Right ventricle myocardium inferior (tissue), 1 donor: ENCODE results near the gene AKR1C2. TPM values are rescaled to one million over a fixed set of nuclear protein-coding genes. Genes with fewer than 3 reads are reported as not detected.
"Not testable (repeated sequence)": the region's sequence is repeated elsewhere in the genome, so short reads cannot be mapped to it uniquely, and the experiment has no call there.

Source experiments
- ATAC-seq: fragments of 200-7000 bp; cut with Tn5 transposase; one replicate; pipeline ENCODE4 v1.9.1; 2020; ENCODE audit warnings: mild to moderate bottlenecking, moderate library complexity
- DNase-seq: peaks from one replicate; pipeline ENCODE4 v3.0.0; 2021; ENCODE audit errors: missing footprints
- intact Hi-C: fragments of 100-400 bp; cut with DNase I; formaldehyde crosslinking; loops from one replicate; pipeline ENCODE4 v1.11.0; 2022
- total RNA-seq: library from RNA; stranded (reverse); fragmentation: NEBNext Ultra II Directional; extraction: Animal tissue kit (Norgen Biotek cat#: 25700); gene quantifications from one replicate; pipeline ENCODE4 v1.2.1, GENCODE V29; 2021
- donor health status: DM: no; HTN: yes; CAD: no; lungs with severe emphysema.

The AKR1C2 gene
- total RNA-seq, 1 donor from 2014 or later: 29.7 TPM

GRCh38 chr10:4970362-4970761 is 33.3 kb downstream of the AKR1C2 start:
- intact Hi-C loops, ATAC-seq, DNase-seq: not testable (repeated sequence)

GRCh38 chr10:4969289-4969688 is 34.4 kb downstream of the AKR1C2 start:
- DNase-seq, intact Hi-C loops, ATAC-seq: not testable (repeated sequence)

- ATAC-seq, intact Hi-C loops, DNase-seq: not testable (repeated sequence)
Measured at GRCh38 chr10:4967189-4967588, 36.5 kb downstream of the AKR1C2 start.

GRCh38 chr10:4965763-4966162 is 37.9 kb downstream of the AKR1C2 start:
- ATAC-seq, DNase-seq, intact Hi-C loops: not testable (repeated sequence)

- DNase-seq, intact Hi-C loops, ATAC-seq: not testable (repeated sequence)
Measured at GRCh38 chr10:4963815-4964154, 39.9 kb downstream of the AKR1C2 start.

- peak; percentile 99 for ATAC-seq
- DNase-seq, intact Hi-C loops: not testable (repeated sequence)
Measured at GRCh38 chr10:4962876-4963814, 40.5 kb downstream of the AKR1C2 start, which contains the start of gene AKR1C1. AKR1C1 (plus strand) TSS chr10:4963415; CDS start chr10:4963445, 30 bp downstream.

- intact Hi-C loops, ATAC-seq, DNase-seq: not testable (repeated sequence)
Measured at GRCh38 chr10:4962308-4962707, 41.3 kb downstream of the AKR1C2 start.

GRCh38 chr10:4961558-4961957 is 42.1 kb downstream of the AKR1C2 start:
- ATAC-seq, intact Hi-C loops, DNase-seq: not testable (repeated sequence)

GRCh38 chr10:4956955-4957645 is 46.6 kb downstream of the AKR1C2 start:
- ATAC-seq, DNase-seq, intact Hi-C loops: not testable (repeated sequence)

GRCh38 chr10:4956088-4956487 is 47.6 kb downstream of the AKR1C2 start:
- ATAC-seq, intact Hi-C loops, DNase-seq: not testable (repeated sequence)

GRCh38 chr10:4953405-4953804 is 50.3 kb downstream of the AKR1C2 start:
- DNase-seq (no peak), ATAC-seq (no peak)
- intact Hi-C loops: no loop called here

- intact Hi-C loops, ATAC-seq, DNase-seq: not testable (repeated sequence)
Measured at GRCh38 chr10:4951512-4952162, 52.0 kb downstream of the AKR1C2 start.

- peak; percentile 93 for ATAC-seq
- DNase-seq: no peak
Measured at GRCh38 chr10:4947635-4948596, 55.7 kb downstream of the AKR1C2 start.

GRCh38 chr10:4947039-4947634 is 56.5 kb downstream of the AKR1C2 start:
- intact Hi-C loops: loop anchor here (5.0 kb wide), 2 partner anchors 80 to 95 kb away; no protein-coding TSS in a partner anchor
- ATAC-seq: no peak
- DNase-seq: no peak

More at GRCh38 chr10:4947635-4948596, 55.7 kb downstream of the AKR1C2 start:
- intact Hi-C loops: loop anchor here (5.0 kb wide), 2 partner anchors 81 to 96 kb away; no protein-coding TSS in a partner anchor

GRCh38 chr10:4945766-4946717 is 57.6 kb downstream of the AKR1C2 start:
- DNase-seq (no peak), ATAC-seq (no peak)
- intact Hi-C loops: loop anchor here (5.0 kb wide), 2 partner anchors 79 to 94 kb away; no protein-coding TSS in a partner anchor

- no peak for DNase-seq
- intact Hi-C loops: loop anchor here (5.0 kb wide), 2 partner anchors 78 to 93 kb away; no protein-coding TSS in a partner anchor
- no peak for ATAC-seq
Measured at GRCh38 chr10:4944841-4945240, 58.8 kb downstream of the AKR1C2 start.
